Calu3 (cell line): ENCODE data around the gene APMAP. TPM values are rescaled to one million over a fixed set of nuclear protein-coding genes. Genes with fewer than 3 reads are reported as not detected.
A peak's percentile ranks its signal among the peaks of the same experiment; 100 is the strongest.

Experiments used
- BruUV-seq: library from RNA; stranded (reverse); fragments of 400-500 nt; replicated peaks from 2 replicates; lab custom pipeline; 2021; lab: Mats Ljungman, UMichigan
- CTCF ChIA-PET: fragments of 300-600 bp; sonication (Branson Sonifier 250); formaldehyde crosslinking; loops from one replicate; lab custom pipeline; 2022; ENCODE audit warnings: antibody characterized with exemption; lab: Charles Lee
- DNase-seq: peaks from one replicate; pipeline ENCODE4 v3.0.0; 2022
- H3K27ac Mint-ChIP-seq: one replicate; pipeline ENCODE4 v1.8.0; 2022; ENCODE audit warnings: mixed read lengths; ENCODE audit not compliant: unreplicated experiment
- H3K27me3 Mint-ChIP-seq: one replicate; pipeline ENCODE4 v1.8.0; 2022; ENCODE audit warnings: mixed read lengths; ENCODE audit not compliant: unreplicated experiment
- H3K36me3 Mint-ChIP-seq: one replicate; pipeline ENCODE4 v1.8.0; 2022; ENCODE audit warnings: mild to moderate bottlenecking, moderate library complexity, mixed read lengths; ENCODE audit not compliant: insufficient read depth, unreplicated experiment
- H3K4me1 Mint-ChIP-seq: one replicate; pipeline ENCODE4 v1.8.0; 2022; ENCODE audit warnings: mild to moderate bottlenecking, low read depth, mixed read lengths; ENCODE audit not compliant: unreplicated experiment
- H3K4me3 Mint-ChIP-seq: one replicate; pipeline ENCODE4 v1.8.0; 2022; ENCODE audit warnings: mild to moderate bottlenecking, low read depth, moderate library complexity, mixed read lengths; ENCODE audit not compliant: unreplicated experiment
- H3K9me3 Mint-ChIP-seq: one replicate; pipeline ENCODE4 v1.8.0; 2022; ENCODE audit warnings: low read depth, mixed read lengths; ENCODE audit not compliant: unreplicated experiment
- intact Hi-C: fragments of 100-400 bp; cut with micrococcal nuclease; formaldehyde crosslinking; loops from one replicate; pipeline ENCODE4 v1.10.0; 2022; ENCODE audit not compliant: unreplicated experiment
- total RNA-seq: library from RNA; stranded (reverse); gene quantifications from 2 replicates; pipeline ENCODE4 v1.2.3, GENCODE V29; 2022
- TF ChIP-seq, protein P1 (sequence below): fragments of 200-600 bp; IDR thresholded peaks from one replicate; pipeline ENCODE4 v1.8.0; 2022; ENCODE audit warnings: antibody characterized with exemption; ENCODE audit not compliant: unreplicated experiment

Gene APMAP
- total RNA-seq, 1 experiment from 2014 or later: 30.7 TPM

- TF ChIP-seq, protein P1, sequence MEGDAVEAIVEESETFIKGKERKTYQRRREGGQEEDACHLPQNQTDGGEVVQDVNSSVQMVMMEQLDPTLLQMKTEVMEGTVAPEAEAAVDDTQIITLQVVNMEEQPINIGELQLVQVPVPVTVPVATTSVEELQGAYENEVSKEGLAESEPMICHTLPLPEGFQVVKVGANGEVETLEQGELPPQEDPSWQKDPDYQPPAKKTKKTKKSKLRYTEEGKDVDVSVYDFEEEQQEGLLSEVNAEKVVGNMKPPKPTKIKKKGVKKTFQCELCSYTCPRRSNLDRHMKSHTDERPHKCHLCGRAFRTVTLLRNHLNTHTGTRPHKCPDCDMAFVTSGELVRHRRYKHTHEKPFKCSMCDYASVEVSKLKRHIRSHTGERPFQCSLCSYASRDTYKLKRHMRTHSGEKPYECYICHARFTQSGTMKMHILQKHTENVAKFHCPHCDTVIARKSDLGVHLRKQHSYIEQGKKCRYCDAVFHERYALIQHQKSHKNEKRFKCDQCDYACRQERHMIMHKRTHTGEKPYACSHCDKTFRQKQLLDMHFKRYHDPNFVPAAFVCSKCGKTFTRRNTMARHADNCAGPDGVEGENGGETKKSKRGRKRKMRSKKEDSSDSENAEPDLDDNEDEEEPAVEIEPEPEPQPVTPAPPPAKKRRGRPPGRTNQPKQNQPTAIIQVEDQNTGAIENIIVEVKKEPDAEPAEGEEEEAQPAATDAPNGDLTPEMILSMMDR: no peak
- CTCF ChIA-PET: interaction anchor here (0.7 kb wide), 1 partner anchor 355 kb away, joined by 3 read pairs; no protein-coding TSS in a partner anchor
- Mint-ChIP-seq H3K27ac (no peak overlapping the region), H3K36me3 (no peaks in the 10 kb centered on the region), H3K27me3 (no peaks in the 10 kb centered on the region), H3K4me3 (no peak overlapping the region), H3K9me3 (no peaks in the 10 kb centered on the region), H3K4me1 (peaks cover 12% of the 10 kb centered on the region)
- intact Hi-C loops: no loop called here
- no peak for DNase-seq
- BruUV-seq: no TSS peak
These were observed 43.9 kb upstream of the APMAP start for GRCh38 chr20:25036331-25036936.

DNA sequence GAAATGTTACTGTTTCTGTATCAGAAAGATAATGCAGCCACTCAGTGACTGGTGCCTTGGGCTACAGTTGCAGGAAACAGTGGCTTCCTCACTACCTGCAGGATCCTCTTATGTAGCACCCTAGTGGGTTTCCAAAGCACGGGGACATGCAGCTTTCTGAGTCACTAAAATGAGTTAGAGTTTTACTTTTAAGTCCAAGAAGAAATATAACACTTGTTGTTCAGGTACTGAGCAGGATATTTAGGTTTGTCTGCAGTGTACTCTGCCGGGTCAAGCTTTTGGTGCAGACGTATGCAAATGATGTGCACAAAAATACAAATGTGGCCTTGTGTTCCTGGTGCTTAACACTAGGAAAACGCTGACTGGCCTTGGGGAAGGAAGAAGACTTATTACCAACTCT, 43.4 kb upstream of the APMAP start:
- no peaks in the 10 kb centered on the region for H3K36me3 Mint-ChIP-seq
- no peaks in the 10 kb centered on the region for H3K9me3 Mint-ChIP-seq
- H3K4me3 Mint-ChIP-seq: no peak overlapping the region
- no peak for DNase-seq
- no TSS peak for BruUV-seq
- CTCF ChIA-PET: no interaction called here
- H3K27me3 Mint-ChIP-seq: no peaks in the 10 kb centered on the region
- no peak overlapping the region for H3K27ac Mint-ChIP-seq
- intact Hi-C loops: no loop called here
- TF ChIP-seq, protein P1: no peak
- H3K4me1 Mint-ChIP-seq: peaks cover 12% of the 10 kb centered on the region

- Mint-ChIP-seq H3K9me3 (no peaks in the 10 kb centered on the region), H3K27me3 (no peaks in the 10 kb centered on the region), H3K27ac (peak overlapping the region; percentile 69), H3K4me3 (no peak overlapping the region), H3K4me1 (peaks cover 12% of the 10 kb centered on the region), H3K36me3 (no peaks in the 10 kb centered on the region)
- intact Hi-C loops: no loop called here
- CTCF ChIA-PET: interaction anchor here (1.4 kb wide), 1 partner anchor 15 kb away, joined by 4 read pairs; no protein-coding TSS in a partner anchor
- TF ChIP-seq, protein P1: no peak
- DNase-seq: no peak
- no TSS peak for BruUV-seq
These were observed 41.4 kb upstream of the APMAP start for GRCh38 chr20:25033924-25034300.

DNA sequence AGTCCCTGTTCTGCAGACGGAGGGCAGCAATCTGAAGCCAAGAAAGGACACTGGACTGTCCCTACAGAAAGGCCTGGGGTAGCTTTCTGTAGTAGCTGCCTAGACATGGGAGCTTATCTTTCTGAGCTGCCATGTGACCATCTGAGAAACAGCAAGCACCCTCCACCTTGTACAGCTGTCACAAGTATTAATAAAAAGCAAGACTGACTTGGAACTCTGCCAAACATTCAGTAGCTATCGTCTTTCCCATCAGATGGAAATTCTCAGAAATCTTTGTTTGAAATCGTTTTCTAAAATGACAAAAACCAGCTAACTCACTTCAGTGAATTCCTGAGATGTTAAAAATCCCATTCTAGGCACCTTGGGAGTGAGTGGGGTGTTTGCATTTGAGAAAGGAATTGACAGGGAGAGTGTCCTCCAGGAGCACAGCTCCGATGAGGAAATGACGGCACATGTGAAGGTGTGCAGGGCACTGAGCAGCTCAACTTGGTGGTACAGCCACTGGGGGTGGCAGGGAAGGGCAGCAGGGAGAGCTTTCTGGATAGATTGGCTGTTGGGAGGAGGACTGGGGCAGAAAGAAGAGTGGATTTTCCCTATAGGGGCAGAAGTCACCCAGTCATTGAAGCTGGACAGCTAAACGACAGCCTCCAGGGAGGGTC, 40.8 kb upstream of the APMAP start:
- Mint-ChIP-seq H3K27ac (peak overlapping the region; percentile 69), H3K4me3 (no peak overlapping the region), H3K27me3 (no peaks in the 10 kb centered on the region), H3K4me1 (peaks cover 12% of the 10 kb centered on the region), H3K36me3 (no peaks in the 10 kb centered on the region), H3K9me3 (no peaks in the 10 kb centered on the region)
- DNase-seq: no peak
- TF ChIP-seq, protein P1: no peak
- CTCF ChIA-PET: interaction anchor here (1.4 kb wide), 1 partner anchor 14 kb away, joined by 4 read pairs; no protein-coding TSS in a partner anchor
- intact Hi-C loops: no loop called here
- no TSS peak for BruUV-seq
